GM21515 (cell line): Measurements from ENCODE around the gene PTPRO.
A peak's percentile ranks its signal among the peaks of the same experiment; 100 is the strongest.

Source experiments
- ATAC-seq: cut with Tn5 transposase; IDR thresholded peaks from one replicate; pipeline ENCODE4 v1.9.1; 2021; ENCODE audit not compliant: unreplicated experiment

The PTPRO gene

DNA sequence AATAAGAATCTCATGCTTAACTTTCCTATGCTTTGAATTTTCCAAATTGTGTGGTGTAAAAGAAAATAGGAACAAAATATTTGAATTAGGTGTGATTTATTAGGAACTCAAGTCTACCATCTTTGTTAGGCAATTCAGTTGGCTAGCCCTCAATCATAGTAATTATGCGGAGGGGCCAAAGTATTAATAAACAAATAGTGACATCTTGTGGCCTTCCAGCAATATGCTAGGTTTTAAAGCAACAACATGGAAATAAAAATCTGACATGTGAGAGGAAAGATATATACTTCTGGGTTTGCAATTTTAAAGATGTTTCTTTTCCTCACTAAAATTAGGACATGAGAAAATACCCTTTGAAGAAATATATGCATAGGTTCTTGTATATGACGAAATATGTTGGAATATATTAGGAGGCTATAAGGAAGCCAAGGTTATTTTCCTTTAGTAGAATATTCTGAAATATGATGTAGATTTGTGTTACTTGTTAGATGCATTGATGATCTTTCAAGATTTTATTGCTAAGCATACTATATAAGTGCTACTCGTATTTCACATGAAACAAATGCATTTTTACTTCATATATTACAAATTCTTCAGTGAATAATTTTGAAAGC, 200.4 kb downstream of the PTPRO start:
- ATAC-seq = no peak

DNA sequence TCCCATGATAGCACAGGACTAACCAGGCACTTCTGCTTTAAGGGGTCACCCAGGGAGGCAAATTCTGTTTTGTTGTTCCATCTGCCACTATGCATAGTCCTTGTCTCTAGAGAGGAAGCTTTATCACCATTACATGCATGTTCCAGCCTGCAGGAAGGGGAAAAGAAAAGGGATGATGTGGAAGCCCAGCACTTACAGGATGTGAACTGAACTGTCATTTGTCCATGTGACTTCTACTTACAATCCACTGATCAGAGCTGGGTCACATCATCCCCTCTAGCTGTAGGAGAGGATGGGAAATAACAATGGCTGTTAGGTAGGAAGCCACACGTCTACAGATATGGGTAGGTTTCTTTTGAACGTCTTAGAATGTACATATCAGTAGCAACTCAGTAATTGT, 203.1 kb downstream of the PTPRO start:
- peak; percentile 3 for ATAC-seq

DNA sequence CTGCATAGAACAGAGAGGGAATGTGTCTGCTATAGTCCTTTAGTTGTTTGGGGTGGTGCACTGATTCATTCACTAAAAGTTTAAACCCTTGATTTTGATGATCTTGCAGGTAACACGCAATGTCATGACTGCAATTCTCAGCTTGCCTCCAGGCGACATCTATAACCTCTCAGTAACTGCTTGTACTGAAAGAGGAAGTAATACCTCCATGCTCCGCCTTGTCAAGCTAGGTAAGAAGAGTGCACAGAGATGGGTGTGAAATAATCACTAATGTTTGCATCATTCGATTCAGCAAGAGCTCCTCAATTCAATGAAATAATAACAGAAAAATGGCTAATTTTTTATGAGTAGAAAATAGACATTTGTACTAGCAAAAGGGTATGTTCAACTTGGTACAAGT, 203.7 kb downstream of the PTPRO start:
- peak; percentile 100 for ATAC-seq

DNA sequence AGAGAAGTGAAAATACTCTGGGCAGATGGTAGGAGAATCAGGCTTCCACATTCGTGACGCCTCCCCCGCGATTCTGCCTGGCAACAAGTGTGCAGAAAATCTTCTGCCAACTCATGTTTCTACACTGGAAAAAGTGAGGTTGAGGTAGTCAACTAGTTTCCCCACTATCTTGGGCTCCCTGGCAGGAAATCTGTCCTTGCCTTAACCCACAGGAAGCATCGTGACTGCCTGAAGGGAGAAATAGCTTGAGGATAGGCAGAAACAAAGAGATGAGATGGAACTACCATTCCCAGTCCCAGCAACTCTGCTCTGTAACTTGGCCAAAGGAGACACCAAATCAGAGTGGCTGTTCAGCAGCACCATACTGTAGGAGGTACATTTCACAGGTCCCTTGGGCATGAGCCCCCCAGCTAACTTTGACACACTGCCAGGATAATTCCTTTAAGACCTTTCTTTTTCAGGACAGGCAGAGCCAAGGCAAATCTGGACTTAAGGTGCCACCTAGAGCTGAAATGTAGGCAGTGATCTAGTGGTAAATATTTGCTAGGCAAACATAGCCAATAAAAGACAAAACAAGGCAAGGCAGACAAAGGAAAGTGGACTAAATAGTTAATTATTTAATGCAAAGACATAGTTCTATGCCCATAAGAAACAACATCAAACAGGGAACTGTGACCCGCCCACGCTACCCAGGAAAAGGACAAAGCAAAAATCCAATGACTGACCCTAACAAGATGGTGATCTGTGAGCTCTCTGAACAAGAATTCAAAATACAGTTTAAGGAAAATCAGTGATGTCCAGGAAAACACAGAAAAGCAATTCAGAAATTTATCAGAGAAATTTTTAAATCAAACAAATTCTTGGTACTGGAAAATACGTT, 205.1 kb downstream of the PTPRO start:
- ATAC-seq = no peak

DNA sequence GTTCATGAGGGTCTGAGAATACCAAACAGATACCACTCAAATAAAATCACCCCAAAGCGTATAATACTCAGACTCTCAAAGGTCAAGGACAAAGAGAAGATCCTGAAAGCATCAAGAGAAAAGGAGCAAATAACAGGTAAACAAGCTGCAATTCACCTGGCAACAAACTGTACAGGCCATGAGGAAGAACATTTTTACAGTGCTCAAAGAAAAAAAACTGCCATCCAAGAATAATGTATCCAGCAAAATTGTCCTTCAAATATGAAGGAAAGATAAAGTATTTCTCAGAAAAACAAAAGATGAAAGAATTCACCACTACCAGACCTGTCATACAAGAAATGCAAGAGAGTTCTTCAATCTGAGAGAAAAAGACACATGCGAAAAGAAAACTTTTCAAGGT, 206.4 kb downstream of the PTPRO start:
- ATAC-seq = no peak

DNA sequence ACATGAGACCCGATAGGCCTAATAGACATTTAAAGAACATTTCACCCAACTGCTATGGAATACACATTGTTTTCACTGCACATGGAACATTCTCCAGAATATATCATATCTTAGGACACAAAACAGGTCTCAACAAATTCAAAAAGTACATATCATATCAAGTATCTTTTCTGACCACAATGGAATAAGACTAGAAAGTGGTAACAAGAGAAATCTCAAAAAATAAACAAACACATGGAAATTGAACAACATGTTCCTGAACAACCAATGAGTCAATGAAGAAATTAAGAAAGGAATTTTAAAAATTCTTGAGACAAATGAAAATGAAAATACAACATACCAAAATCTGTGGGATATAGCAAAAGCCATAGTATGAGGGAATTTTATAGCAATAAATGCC, 208.1 kb downstream of the PTPRO start:
- ATAC-seq = no peak

DNA sequence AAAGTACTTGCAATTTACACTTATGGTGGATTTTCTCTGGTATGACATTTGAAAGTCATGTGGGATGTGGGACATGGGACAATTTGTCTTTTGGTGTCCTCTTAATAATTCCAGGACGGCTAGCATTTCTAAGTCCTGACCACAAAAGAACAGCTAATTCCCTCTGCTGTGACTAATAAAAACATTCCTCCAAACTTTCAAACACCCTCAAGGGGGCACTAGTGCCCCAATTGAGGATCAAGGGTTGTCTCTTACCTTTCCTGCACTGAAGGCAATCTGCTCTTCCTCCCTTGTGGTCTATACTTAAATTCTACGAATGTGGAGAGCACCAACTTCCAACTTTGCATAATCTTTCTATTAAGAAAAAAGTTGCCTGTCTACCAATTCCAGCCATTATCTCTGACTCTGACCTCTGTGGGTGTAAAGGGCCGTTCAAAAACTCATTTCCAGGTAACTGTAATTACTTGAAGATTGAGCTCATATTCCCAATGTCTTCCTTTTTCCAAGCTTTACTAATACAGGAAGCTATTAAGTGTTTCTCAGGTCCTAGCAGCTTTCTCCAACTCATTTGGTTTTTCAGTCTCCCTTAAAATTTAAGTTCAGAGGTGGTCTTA, 210.2 kb downstream of the PTPRO start:
- ATAC-seq = peak; percentile 78

DNA sequence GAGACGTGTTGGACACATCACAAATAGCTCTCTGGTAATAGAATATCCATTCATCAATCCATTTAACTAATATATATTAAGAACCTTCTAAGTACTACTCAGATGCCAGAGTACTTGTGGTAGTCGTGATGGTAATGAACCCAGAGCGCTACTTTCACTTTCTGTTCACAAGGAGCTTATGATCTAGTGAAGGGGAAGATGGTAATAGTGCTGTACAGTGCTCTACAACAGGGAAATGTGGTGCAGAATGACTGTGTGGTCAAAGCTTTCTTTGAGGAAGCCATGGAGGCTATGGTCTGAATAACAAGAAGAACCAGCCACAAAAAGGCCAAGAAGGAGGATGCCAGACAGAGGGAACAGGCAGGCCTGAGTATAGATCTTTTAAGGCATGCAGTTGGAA, 212.0 kb downstream of the PTPRO start:
- peak; percentile 55 for ATAC-seq

DNA sequence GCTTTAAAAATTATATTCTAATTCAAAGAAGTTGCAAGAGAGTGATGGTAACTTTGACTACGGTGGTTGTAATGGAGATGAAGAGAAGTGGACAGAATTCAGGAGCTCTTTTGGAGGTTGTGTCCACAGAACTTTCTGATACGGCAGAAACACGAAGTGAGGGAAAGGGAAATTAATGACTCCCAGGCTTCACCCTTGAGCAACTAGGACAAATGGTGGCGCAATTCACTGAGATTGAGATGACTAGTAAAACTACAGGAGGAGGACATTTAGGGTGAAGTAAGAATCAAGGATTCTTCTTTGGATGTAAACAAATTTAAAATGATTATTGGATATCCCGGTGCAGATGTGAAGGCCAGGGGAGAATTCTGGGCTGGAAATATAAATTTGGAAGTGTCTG, 212.6 kb downstream of the PTPRO start:
- ATAC-seq = no peak

DNA sequence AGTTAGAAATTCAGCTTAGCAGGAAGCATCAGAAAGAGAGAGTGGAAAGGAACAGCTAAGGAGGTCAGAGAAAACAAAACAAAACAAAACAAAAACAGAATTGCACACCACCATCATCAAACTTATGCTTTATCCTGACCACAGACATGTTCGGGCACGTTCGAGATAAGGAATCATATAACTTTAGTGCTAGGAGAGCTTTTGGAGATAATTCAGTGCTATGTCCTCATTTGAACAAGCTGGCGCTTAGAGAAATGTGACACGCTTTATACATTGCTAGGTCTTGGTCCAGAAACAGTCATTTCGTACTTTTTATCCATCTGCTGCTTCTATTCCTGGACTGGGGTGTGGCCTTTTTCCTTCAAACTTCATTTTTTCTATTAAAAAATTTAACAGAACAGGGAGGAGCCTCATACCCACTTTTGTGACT, 213.1 kb downstream of the PTPRO start:
- ATAC-seq = no peak

DNA sequence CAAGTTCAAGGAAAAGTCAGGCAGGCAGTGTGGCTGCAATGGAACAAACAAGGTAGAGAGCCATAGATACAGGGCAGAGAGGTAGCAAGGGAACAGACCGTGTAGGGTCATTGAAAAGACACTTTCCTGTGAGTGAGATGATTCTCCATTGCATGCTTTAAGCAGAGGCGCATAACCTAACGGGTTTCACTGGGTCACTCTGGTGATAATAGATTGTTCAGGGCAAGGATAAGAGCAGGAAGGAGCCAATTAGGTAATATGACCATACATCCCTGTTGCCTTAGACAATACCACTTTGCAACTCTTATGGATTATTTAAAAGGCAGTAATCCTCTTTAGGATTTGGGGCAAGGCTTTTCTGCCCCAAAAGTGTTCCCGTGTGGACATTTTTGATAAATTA, 214.1 kb downstream of the PTPRO start:
- no peak for ATAC-seq

DNA sequence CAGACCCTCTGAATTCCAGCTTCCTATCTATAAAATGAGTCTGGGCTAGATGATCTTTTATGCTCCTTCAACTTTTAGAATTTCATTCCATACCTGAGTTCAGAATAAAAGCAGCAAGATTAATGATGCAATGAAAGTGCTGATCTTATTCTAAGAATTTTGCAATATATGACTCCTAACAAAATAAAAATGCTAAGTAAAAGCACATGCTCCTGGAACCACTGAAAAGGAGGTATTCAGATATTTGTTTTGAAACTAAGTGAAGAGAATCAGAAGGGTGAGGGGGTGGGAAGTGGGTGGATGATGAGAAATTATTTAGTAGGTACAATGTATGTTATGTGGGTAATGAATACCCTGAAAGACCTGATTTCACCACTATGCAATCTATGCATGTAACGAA, 216.6 kb downstream of the PTPRO start:
- ATAC-seq = no peak

DNA sequence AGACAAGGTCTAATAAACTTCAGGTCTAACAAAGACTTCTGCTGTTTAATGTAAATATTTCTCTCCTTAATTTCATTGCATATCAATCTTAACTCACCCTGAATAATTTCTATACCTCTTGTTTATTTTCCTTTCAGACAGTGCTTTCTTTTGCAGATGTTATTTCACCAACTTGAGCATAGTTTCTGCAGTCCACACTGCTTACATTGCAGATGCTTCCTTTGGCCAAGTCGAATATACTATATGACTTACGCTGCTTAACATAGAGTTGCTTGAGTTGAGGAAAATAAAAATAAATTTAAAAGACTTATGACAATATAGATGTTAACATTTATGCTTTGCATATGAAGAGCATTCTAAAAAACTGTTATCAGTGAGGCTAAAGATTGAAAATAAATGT, 217.7 kb downstream of the PTPRO start:
- ATAC-seq = no peak

DNA sequence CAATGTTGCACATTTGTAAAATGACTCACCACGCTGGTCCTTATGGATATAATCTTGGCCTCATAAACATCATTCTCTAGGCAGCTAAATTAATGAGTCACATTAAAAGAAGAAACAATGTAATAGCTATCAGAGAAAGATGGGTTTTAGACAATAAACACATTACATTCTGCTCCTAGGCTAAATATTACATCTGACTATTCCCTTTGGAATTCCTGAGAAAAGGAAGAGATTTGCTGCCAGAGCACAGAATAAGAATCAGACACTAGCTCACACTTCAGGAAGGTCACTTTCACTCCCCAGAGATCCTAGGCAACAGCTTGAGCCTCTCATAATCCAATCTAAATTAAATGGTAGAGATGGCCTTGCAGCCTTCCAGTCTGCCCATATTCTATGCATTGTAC, 218.2 kb downstream of the PTPRO start:
- no peak for ATAC-seq

DNA sequence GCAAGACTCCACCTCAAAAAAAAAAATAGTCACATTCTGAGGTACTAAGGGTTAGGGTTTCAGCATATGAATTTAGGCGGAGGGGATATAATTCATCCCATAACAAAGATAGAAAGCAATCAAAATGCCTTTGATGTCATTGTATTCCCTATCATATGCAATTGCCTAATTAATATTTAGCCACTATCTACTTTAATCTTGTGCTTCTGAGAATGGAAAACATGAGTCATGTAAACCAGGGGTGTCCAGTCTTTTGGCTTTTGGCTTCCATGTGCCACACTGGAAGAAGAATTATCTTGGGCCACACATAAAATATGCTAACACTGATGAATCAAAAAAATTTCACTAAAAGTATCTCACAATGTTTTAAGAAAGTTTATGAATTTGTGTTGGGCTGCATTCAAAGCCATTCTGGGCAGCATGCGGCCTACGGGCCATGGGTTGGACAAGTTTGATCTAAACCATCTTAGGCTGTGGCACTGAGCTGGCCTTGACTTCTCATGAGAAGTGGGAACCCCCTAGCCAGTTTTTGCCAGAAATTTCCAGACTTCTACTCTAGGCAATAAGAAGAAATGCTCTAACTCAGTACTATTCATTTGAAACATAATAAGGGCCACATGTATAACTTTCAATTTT, 219.8 kb downstream of the PTPRO start:
- ATAC-seq = no peak

DNA sequence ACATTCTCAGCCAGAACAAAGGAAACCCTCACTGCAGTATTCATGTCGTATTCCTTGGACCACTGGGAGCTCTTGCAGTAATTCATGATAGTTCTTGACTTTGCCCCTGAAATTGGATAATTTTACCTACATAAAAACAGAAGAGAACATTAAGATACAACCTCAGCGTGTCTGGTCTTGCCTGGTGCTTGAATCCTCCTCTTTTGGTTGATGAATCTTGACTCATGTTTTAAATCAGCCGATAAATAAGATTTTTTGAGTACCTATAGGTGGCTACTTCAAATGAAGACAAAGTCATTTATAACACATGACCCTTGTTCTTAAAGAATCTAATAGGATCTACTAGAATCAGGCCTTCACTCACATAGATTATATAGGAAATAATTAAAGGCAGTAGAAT, 221.0 kb downstream of the PTPRO start:
- ATAC-seq = no peak

DNA sequence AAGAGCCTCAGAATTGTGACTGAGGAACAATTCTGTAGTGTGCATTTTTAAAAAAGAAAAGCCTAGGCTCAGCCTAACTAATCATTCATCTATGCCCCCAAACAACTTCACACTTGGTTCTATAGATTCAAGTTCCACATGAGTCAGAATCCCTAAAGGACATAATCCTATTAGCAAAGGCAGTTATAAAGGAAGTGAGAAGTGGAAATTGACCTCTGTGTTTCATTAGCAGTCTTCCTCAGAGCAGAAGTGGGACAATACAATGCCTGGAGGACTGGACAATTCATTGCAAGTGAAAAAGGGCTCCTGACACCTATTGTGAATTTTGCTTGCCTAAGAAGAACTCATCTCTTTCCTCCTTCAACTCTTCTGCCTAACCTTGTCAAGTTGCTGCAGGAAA, 222.3 kb downstream of the PTPRO start:
- no peak for ATAC-seq

DNA sequence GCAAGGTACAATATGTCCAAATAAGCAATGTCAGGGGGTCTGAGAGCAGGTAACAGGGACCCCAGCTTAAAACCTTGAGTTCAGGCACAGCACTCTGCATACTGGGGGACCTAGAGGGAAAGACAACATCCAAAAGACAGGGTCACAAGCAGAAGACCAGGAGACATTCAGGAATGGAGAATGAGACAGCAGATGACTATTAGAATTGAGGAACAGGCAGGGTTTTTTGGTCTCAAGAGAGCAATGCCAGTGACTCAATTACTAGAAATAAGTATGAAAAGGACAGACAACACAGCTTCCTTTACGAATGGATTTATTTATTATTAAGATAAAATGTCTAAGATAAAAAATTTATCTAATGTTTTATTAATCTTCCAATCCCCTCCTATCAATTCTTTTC, 223.0 kb downstream of the PTPRO start:
- no peak for ATAC-seq

DNA sequence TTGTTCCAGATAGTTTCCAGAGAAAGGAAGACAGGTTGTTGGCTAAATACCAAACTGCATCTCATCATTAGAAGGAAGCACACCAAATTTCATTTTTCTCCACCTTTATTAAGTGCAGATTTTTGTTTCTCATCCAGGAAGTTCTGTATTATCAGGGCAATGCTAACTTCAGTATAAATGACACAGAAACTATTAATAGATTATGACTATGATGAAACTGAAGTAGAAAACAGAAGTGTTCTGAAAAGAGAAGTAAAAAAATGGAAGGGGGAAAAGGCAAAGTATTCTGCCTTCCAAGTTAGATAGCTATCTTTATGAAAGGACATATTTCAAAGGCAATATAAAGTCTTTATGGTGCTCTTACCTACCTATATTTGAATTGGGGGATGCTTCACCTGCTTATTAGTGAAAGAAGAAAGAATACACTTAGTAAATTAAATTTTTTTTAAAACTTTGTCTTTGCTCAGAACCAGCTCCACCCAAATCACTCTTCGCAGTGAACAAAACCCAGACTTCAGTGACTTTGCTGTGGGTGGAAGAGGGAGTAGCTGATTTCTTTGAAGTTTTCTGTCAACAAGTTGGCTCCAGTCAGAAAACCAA, 223.9 kb downstream of the PTPRO start:
- peak; percentile 92 for ATAC-seq

DNA sequence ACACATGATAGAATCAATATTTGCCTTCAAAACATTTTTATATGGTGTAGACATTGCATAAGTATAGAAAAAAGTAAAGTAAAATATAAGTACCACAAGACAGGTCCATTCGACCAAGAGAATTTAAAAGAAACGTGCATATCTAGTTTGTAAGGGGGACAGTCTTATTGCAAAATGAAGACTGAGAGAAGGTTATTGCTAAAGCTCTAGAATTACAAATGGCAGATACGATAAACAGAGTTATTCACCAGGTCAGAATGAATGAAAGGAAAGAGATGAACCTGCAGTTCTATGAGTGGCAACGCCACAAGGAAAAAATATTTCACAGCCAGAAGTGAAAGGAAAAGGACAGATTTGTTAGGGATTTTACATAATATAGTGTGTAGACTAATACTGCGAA, 224.8 kb downstream of the PTPRO start:
- no peak for ATAC-seq

DNA sequence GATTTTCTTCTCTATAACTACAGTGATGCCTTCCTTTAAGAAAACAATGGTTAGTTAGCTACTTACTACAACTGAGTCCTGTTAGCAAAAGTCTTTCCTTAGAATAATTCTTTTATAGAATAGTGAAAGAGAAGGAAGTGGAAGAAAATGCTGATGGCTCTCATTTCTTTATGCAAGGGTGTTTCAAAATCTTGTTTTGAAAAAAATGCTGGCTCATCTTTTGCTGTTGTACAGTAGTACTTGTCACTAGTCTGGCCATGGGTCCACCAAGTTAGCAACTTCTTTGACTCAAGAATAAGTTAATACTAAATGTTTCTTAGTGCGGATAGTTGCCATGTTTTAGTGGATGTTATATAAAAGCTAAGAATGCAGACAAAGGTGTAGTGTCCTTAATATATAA, 225.4 kb downstream of the PTPRO start:
- no peak for ATAC-seq
